Brain microvascular endothelial cell (primary cell): ENCODE results near the gene BUD13.

ENCODE experiments used
- DNase-seq: peaks from one replicate; pipeline ENCODE4 v3.0.0-alpha.2; 2020
- H3K27ac ChIP-seq: fragments of 250-450 bp; sonication (Bioruptor Pico); 2 replicates; pipeline ENCODE4 v1.5.1; 2020; ENCODE audit warnings: mild to moderate bottlenecking, moderate library complexity
- H3K27me3 ChIP-seq: fragments of 250-450 bp; sonication (Bioruptor Pico); replicated peaks from 2 replicates; pipeline ENCODE4 v1.5.1; 2020; ENCODE audit warnings: mild to moderate bottlenecking
- H3K36me3 ChIP-seq: fragments of 250-450 bp; sonication (Bioruptor Pico); replicated peaks from 2 replicates; pipeline ENCODE4 v1.5.1; 2020; ENCODE audit warnings: mild to moderate bottlenecking
- H3K4me3 ChIP-seq: 2 replicates; pipeline ENCODE4 v1.5.1; 2011; ENCODE audit warnings: low read depth, mild to moderate bottlenecking, control low read depth, low read length, moderate library complexity
- in situ Hi-C: cut with HindIII; loops from 2 replicates; pipeline ENCODE4 v1.10.0; 2017; ENCODE audit warnings: low sequenced_read_pairs, low pct_ligation_motif_present
- TF ChIP-seq, protein P1 (sequence below): IDR thresholded peaks from 2 replicates; pipeline ENCODE4 v1.5.1; 2011; ENCODE audit warnings: low read depth, mild to moderate bottlenecking, moderate library complexity, low read length, control low read depth, inconsistent platforms; ENCODE audit errors: missing control alignments

Gene BUD13

GRCh38 chr11:116791002-116791812 is 18.4 kb upstream of the BUD13 start:
- peak; percentile 53 for DNase-seq

GRCh38 chr11:116790167-116791001 is 17.6 kb upstream of the BUD13 start:
- DNase-seq: no peak
- H3K27ac ChIP-seq: no peak overlapping the region
- no peaks in the 10 kb centered on the region for H3K27me3 ChIP-seq
- no peak overlapping the region for H3K4me3 ChIP-seq
- peaks cover 12% of the 10 kb centered on the region for H3K36me3 ChIP-seq
- TF ChIP-seq, protein P1, sequence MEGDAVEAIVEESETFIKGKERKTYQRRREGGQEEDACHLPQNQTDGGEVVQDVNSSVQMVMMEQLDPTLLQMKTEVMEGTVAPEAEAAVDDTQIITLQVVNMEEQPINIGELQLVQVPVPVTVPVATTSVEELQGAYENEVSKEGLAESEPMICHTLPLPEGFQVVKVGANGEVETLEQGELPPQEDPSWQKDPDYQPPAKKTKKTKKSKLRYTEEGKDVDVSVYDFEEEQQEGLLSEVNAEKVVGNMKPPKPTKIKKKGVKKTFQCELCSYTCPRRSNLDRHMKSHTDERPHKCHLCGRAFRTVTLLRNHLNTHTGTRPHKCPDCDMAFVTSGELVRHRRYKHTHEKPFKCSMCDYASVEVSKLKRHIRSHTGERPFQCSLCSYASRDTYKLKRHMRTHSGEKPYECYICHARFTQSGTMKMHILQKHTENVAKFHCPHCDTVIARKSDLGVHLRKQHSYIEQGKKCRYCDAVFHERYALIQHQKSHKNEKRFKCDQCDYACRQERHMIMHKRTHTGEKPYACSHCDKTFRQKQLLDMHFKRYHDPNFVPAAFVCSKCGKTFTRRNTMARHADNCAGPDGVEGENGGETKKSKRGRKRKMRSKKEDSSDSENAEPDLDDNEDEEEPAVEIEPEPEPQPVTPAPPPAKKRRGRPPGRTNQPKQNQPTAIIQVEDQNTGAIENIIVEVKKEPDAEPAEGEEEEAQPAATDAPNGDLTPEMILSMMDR: no peak
- in situ Hi-C loops: no loop called here

More at GRCh38 chr11:116791002-116791812, 18.4 kb upstream of the BUD13 start:
- peaks cover 4% of the 10 kb centered on the region for H3K36me3 ChIP-seq
- in situ Hi-C loops: no loop called here
- no peak overlapping the region for H3K27ac ChIP-seq
- peak overlapping the region; percentile 12 for H3K4me3 ChIP-seq
- TF ChIP-seq, protein P1: peak; percentile 97
- H3K27me3 ChIP-seq: no peaks in the 10 kb centered on the region

- TF ChIP-seq, protein P1: no peak
- no peaks in the 10 kb centered on the region for H3K27me3 ChIP-seq
- H3K27ac ChIP-seq: no peak overlapping the region
- in situ Hi-C loops: no loop called here
- peaks cover 26% of the 10 kb centered on the region for H3K36me3 ChIP-seq
- DNase-seq: no peak
- H3K4me3 ChIP-seq: no peak overlapping the region
Measured at GRCh38 chr11:116788975-116789374, 16.2 kb upstream of the BUD13 start.

GRCh38 chr11:116788534-116788933 is 15.7 kb upstream of the BUD13 start:
- peak overlapping the region; percentile 79 for H3K4me3 ChIP-seq
- DNase-seq: no peak
- no peak overlapping the region for H3K27ac ChIP-seq
- TF ChIP-seq, protein P1: no peak
- H3K36me3 ChIP-seq: peaks cover 29% of the 10 kb centered on the region
- in situ Hi-C loops: no loop called here
- H3K27me3 ChIP-seq: no peaks in the 10 kb centered on the region

- H3K27me3 ChIP-seq: no peaks in the 10 kb centered on the region
- in situ Hi-C loops: no loop called here
- DNase-seq: peak; percentile 65
- H3K27ac ChIP-seq: peak within 1 kb of the TSS; percentile 79
- peak within 1 kb of the TSS; percentile 79 for H3K4me3 ChIP-seq
- H3K36me3 ChIP-seq: peaks cover 35% of the 10 kb centered on the region
- TF ChIP-seq, protein P1: no peak
Measured at GRCh38 chr11:116787786-116788486, 15.1 kb upstream of the BUD13 start, which contains the start of gene ZPR1. Gene ZPR1 (minus strand): TSS chr11:116788023. CDS start chr11:116787990, 33 bp downstream.
